Right atrium auricular region (tissue), 2 donors: ENCODE results near the gene FRMPD2. TPM values are rescaled to one million over a fixed set of nuclear protein-coding genes. Genes with fewer than 3 reads are reported as not detected.
A peak's percentile ranks its signal among the peaks of the same experiment; 100 is the strongest.
"Not testable (repeated sequence)": the region's sequence is repeated elsewhere in the genome, so short reads cannot be mapped to it uniquely, and the experiment has no call there.

Experiments used
- DNase-seq: peaks from one replicate; pipeline ENCODE4 v3.0.0-alpha.2; 2019; ENCODE audit warnings: low spot score
- H3K27ac ChIP-seq, 2 donors: fragments of 200-600 bp; sonication (generic); 1 replicate in 1 of 2; 2 replicates in 1 of 2; pipeline ENCODE4 v1.5.1; 2016 to 2019
- H3K27me3 ChIP-seq, 2 donors: fragments of 200-600 bp; sonication (generic); one replicate each; pipeline versions ENCODE4 v1.5.1 to v1.6.0; 2017 to 2019
- H3K36me3 ChIP-seq: fragments of 200-600 bp; sonication (generic); one replicate; pipeline ENCODE4 v1.5.1; 2016
- H3K4me1 ChIP-seq, 2 donors: fragments of 200-600 bp; sonication (generic); one replicate each; pipeline versions ENCODE4 v1.5.1 to v1.6.0; 2017 to 2019
- H3K4me3 ChIP-seq, 2 donors: fragments of 200-600 bp; sonication (generic); 1 replicate in 1 of 2; 2 replicates in 1 of 2; pipeline ENCODE4 v1.5.1; 2017 to 2019; ENCODE audit warnings: mild to moderate bottlenecking in 1 of 2, moderate library complexity in 1 of 2
- H3K9me3 ChIP-seq, 2 donors: fragments of 200-600 bp; sonication (generic); one replicate each; pipeline ENCODE4 v1.5.1; 2019
- total RNA-seq, 2 donors: library from RNA; depleted of rRNA; stranded (reverse); fragments of >200 nt; gene quantifications; one replicate each; pipeline ENCODE4 v1.1.0, GENCODE V29; 2016
- TF ChIP-seq, protein P1 (sequence below), 2 donors: fragments of 200-600 bp; sonication (generic); IDR thresholded peaks; one replicate each; pipeline ENCODE4 v1.5.1; 2019; ENCODE audit warnings: antibody characterized with exemption in 2 of 2

FRMPD2 gene
- total RNA-seq, 2 donors from 2014 or later: 1.2 to 7.5 TPM

- Histone ChIP-seq H3K4me3 (no peak overlapping the region), H3K36me3 (no peaks in the 10 kb centered on the region), H3K9me3 (no peaks in the 10 kb centered on the region), H3K4me1 (peaks cover 0 to 10% of the 10 kb centered on the region in 2 donors), H3K27ac (no peak overlapping the region), H3K27me3 (no peaks in the 10 kb centered on the region)
- DNase-seq: peak; percentile 51
- TF ChIP-seq, protein P1, sequence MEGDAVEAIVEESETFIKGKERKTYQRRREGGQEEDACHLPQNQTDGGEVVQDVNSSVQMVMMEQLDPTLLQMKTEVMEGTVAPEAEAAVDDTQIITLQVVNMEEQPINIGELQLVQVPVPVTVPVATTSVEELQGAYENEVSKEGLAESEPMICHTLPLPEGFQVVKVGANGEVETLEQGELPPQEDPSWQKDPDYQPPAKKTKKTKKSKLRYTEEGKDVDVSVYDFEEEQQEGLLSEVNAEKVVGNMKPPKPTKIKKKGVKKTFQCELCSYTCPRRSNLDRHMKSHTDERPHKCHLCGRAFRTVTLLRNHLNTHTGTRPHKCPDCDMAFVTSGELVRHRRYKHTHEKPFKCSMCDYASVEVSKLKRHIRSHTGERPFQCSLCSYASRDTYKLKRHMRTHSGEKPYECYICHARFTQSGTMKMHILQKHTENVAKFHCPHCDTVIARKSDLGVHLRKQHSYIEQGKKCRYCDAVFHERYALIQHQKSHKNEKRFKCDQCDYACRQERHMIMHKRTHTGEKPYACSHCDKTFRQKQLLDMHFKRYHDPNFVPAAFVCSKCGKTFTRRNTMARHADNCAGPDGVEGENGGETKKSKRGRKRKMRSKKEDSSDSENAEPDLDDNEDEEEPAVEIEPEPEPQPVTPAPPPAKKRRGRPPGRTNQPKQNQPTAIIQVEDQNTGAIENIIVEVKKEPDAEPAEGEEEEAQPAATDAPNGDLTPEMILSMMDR (IDR thresholded peaks at IDR 0.05): no peak
These were observed 43.3 kb downstream of the FRMPD2 start for GRCh38 chr10:48231178-48231577.

GRCh38 chr10:48227213-48227612 lies 47.3 kb downstream of the FRMPD2 start:
- no peak overlapping the region for H3K4me3 ChIP-seq
- no peak overlapping the region for H3K27ac ChIP-seq
- no peaks in the 10 kb centered on the region for H3K9me3 ChIP-seq
- H3K36me3 ChIP-seq: no peaks in the 10 kb centered on the region
- H3K4me1 ChIP-seq: peaks cover 0 to 9% of the 10 kb centered on the region in 2 donors
- TF ChIP-seq, protein P1 (IDR thresholded peaks at IDR 0.05): no peak
- no peaks in the 10 kb centered on the region for H3K27me3 ChIP-seq
- no peak for DNase-seq

GRCh38 chr10:48224979-48225560 lies 49.4 kb downstream of the FRMPD2 start:
- Histone ChIP-seq H3K27ac (no peak overlapping the region), H3K4me1 (peaks cover 0 to 9% of the 10 kb centered on the region in 2 donors), H3K27me3 (no peaks in the 10 kb centered on the region), H3K4me3 (no peak overlapping the region), H3K9me3 (no peaks in the 10 kb centered on the region), H3K36me3 (no peaks in the 10 kb centered on the region)
- peak; percentile 52 for DNase-seq
- TF ChIP-seq, protein P1 (IDR thresholded peaks at IDR 0.05): no peak

GRCh38 chr10:48224296-48224695 lies 50.2 kb downstream of the FRMPD2 start:
- no peak overlapping the region for H3K4me3 ChIP-seq
- H3K27ac ChIP-seq: no peak overlapping the region
- no peak for DNase-seq
- H3K9me3 ChIP-seq: no peaks in the 10 kb centered on the region
- no peaks in the 10 kb centered on the region for H3K27me3 ChIP-seq
- H3K4me1 ChIP-seq: peaks cover 0 to 9% of the 10 kb centered on the region in 2 donors
- H3K36me3 ChIP-seq: no peaks in the 10 kb centered on the region
- TF ChIP-seq, protein P1 (IDR thresholded peaks at IDR 0.05): no peak

- no peak overlapping the region for H3K4me3 ChIP-seq
- peaks cover 0 to 9% of the 10 kb centered on the region in 2 donors for H3K4me1 ChIP-seq
- no peaks in the 10 kb centered on the region for H3K36me3 ChIP-seq
- DNase-seq: no peak
- TF ChIP-seq, protein P1 (IDR thresholded peaks at IDR 0.05): no peak
- no peak overlapping the region for H3K27ac ChIP-seq
- no peaks in the 10 kb centered on the region for H3K27me3 ChIP-seq
- no peaks in the 10 kb centered on the region for H3K9me3 ChIP-seq
These were observed 52.7 kb downstream of the FRMPD2 start for GRCh38 chr10:48221814-48222213.

- not testable (repeated sequence) for H3K36me3 ChIP-seq, DNase-seq, H3K9me3 ChIP-seq, H3K4me1 ChIP-seq, H3K27ac ChIP-seq, H3K27me3 ChIP-seq, H3K4me3 ChIP-seq
These were observed 53.5 kb downstream of the FRMPD2 start for GRCh38 chr10:48221031-48221430.
